MM.1S (cell line): ENCODE data around the gene RPL19.

Source experiments
- EZH2 ChIP-seq: fragments of 300-600 bp; sonication (generic); optimal IDR thresholded peaks from 2 replicates; pipeline ENCODE3; 2017; ENCODE audit warnings: low read depth, mild to moderate bottlenecking, antibody characterized with exemption, low read length, mixed read lengths
- EZH2phosphoT487 ChIP-seq: fragments of 300-600 bp; sonication (generic); IDR thresholded peaks from 2 replicates; pipeline ENCODE4 v1.6.1; 2018; ENCODE audit warnings: antibody characterized with exemption, low read length
- TF ChIP-seq, protein P1 (sequence below): fragments of 300-600 bp; sonication (generic); IDR thresholded peaks from 2 replicates; pipeline ENCODE4 v1.5.1; 2016; ENCODE audit warnings: antibody characterized with exemption, low read length, mixed read lengths

- TF ChIP-seq, protein P1, sequence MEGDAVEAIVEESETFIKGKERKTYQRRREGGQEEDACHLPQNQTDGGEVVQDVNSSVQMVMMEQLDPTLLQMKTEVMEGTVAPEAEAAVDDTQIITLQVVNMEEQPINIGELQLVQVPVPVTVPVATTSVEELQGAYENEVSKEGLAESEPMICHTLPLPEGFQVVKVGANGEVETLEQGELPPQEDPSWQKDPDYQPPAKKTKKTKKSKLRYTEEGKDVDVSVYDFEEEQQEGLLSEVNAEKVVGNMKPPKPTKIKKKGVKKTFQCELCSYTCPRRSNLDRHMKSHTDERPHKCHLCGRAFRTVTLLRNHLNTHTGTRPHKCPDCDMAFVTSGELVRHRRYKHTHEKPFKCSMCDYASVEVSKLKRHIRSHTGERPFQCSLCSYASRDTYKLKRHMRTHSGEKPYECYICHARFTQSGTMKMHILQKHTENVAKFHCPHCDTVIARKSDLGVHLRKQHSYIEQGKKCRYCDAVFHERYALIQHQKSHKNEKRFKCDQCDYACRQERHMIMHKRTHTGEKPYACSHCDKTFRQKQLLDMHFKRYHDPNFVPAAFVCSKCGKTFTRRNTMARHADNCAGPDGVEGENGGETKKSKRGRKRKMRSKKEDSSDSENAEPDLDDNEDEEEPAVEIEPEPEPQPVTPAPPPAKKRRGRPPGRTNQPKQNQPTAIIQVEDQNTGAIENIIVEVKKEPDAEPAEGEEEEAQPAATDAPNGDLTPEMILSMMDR: no peak
- TF ChIP-seq EZH2: no peak
- TF ChIP-seq EZH2phosphoT487: no peak
Measured at GRCh38 chr17:39231091-39231561, 31.0 kb downstream of the RPL19 start.
